SK-N-MC (cell line): ENCODE results near the gene NBEAL1.

Experiments
- EZH2 ChIP-seq: fragments of 200-600 bp; sonication (generic); IDR thresholded peaks from one replicate; pipeline ENCODE4 v1.6.1; 2017; ENCODE audit warnings: antibody characterized with exemption
- FOXP2 ChIP-seq: optimal IDR thresholded peaks from 2 replicates; pipeline ENCODE3; 2011; ENCODE audit warnings: mild to moderate bottlenecking, moderate library complexity; ENCODE audit not compliant: insufficient read depth; ENCODE audit errors: extremely low read length, control extremely low read depth
- POLR2AphosphoS5 ChIP-seq: IDR thresholded peaks from 2 replicates; pipeline ENCODE4 v1.6.1; 2012; ENCODE audit warnings: mild to moderate bottlenecking, low read depth, low read length, borderline replicate concordance

- TF ChIP-seq POLR2AphosphoS5 (no peak), EZH2 (no peak), FOXP2 (no peak)
These were observed 31.2 kb downstream of the NBEAL1 start for GRCh38 chr2:203045867-203046266.
